ENCODE results near the gene ENTHD1.

- no peak for TF ChIP-seq CTCF (IDR thresholded peaks at IDR 0.05; ENCODE audit: low read depth, low read length)
- TF ChIP-seq POLR2A (IDR thresholded peaks at IDR 0.05; ENCODE audit: extremely low read depth, insufficient read length) = no peak
These were observed 144.7 kb downstream of the ENTHD1 start for GRCh38 chr22:39748877-39749276.

Measured in NB4 (cell line).